Liver (tissue), 9 donors: Measurements from ENCODE around the gene MTSS2. TPM values are rescaled to one million over a fixed set of nuclear protein-coding genes. Genes with fewer than 3 reads are reported as not detected.
"Not testable (repeated sequence)": the region's sequence is repeated elsewhere in the genome, so short reads cannot be mapped to it uniquely, and the experiment has no call there.

Experiments
- DNase-seq: peaks from one replicate; pipeline ENCODE4 v3.0.0-alpha.2; 2017; ENCODE audit warnings: low spot score
- H3K27ac ChIP-seq, 2 donors: one replicate each; pipeline ENCODE4 v1.7.0; 2013; ENCODE audit warnings: inconsistent platforms in 2 of 2, low read length in 2 of 2, control low read depth in 1 of 2, low read depth in 1 of 2, mild to moderate bottlenecking in 1 of 2
- H3K27me3 ChIP-seq, 4 donors: one replicate each; pipeline versions ENCODE4 v1.6.1 to v1.7.0; 2013; ENCODE audit warnings: low read length in 3 of 4, inconsistent platforms in 1 of 4, mild to moderate bottlenecking in 1 of 4, moderate library complexity in 1 of 4; ENCODE audit not compliant: control insufficient read depth in 4 of 4, insufficient read depth in 4 of 4
- H3K36me3 ChIP-seq, 4 donors: one replicate each; pipeline versions ENCODE4 v1.6.1 to v1.7.0; 2013; ENCODE audit warnings: low read length in 3 of 4, mild to moderate bottlenecking in 3 of 4, low read depth in 1 of 4, moderate library complexity in 1 of 4; ENCODE audit not compliant: control insufficient read depth in 4 of 4, insufficient read depth in 3 of 4
- H3K4me1 ChIP-seq, 4 donors: one replicate each; pipeline versions ENCODE4 v1.6.1 to v1.7.0; 2013; ENCODE audit warnings: low read length in 3 of 4, mild to moderate bottlenecking in 3 of 4, moderate library complexity in 1 of 4; ENCODE audit not compliant: control insufficient read depth in 4 of 4, insufficient read depth in 4 of 4
- H3K4me3 ChIP-seq, 3 donors: one replicate each; pipeline versions ENCODE4 v1.6.1 to v1.7.0; 2013; ENCODE audit warnings: low read length in 3 of 3, control low read depth in 1 of 3, low read depth in 1 of 3, mild to moderate bottlenecking in 1 of 3
- H3K9ac ChIP-seq, 2 donors: one replicate each; pipeline ENCODE4 v1.7.0; 2013; ENCODE audit warnings: low read length in 2 of 2, mild to moderate bottlenecking in 2 of 2, moderate library complexity in 2 of 2, control low read depth in 1 of 2, low read depth in 1 of 2
- H3K9me3 ChIP-seq, 4 donors: one replicate each; pipeline versions ENCODE4 v1.6.1 to v1.7.0; 2013; ENCODE audit warnings: low read length in 3 of 4; ENCODE audit not compliant: control insufficient read depth in 4 of 4
- EGR1 ChIP-seq, 2 donors: IDR thresholded peaks; 2 replicates each; pipeline ENCODE4 v1.6.1; 2016 to 2018; ENCODE audit warnings: antibody characterized with exemption in 2 of 2, low read depth in 2 of 2
- FOXA2 ChIP-seq: IDR thresholded peaks from 2 replicates; pipeline ENCODE4 v1.6.1; 2016; ENCODE audit warnings: antibody characterized with exemption
- GABPA ChIP-seq, 2 donors: IDR thresholded peaks in 1 of 2; conservative IDR thresholded peaks in 1 of 2; 2 replicates each; pipeline ENCODE4 v1.6.1; 2016; ENCODE audit warnings: antibody characterized with exemption in 2 of 2, mild to moderate bottlenecking in 1 of 2, moderate library complexity in 1 of 2
- JUND ChIP-seq, 2 donors: IDR thresholded peaks; 2 replicates each; pipeline ENCODE4 v1.6.1; 2016; ENCODE audit warnings: antibody characterized with exemption in 2 of 2
- NR2F2 ChIP-seq: IDR thresholded peaks from 2 replicates; pipeline ENCODE4 v1.6.1; 2016; ENCODE audit warnings: antibody characterized with exemption
- RXRA ChIP-seq, 2 donors: IDR thresholded peaks; 2 replicates each; pipeline ENCODE4 v1.6.1; 2017 to 2018; ENCODE audit warnings: antibody characterized with exemption in 2 of 2, mild to moderate bottlenecking in 1 of 2
- SP1 ChIP-seq: IDR thresholded peaks from 2 replicates; pipeline ENCODE4 v1.6.1; 2018; ENCODE audit warnings: antibody characterized with exemption, mild to moderate bottlenecking
- TAF1 ChIP-seq: conservative IDR thresholded peaks from 2 replicates; pipeline ENCODE4 v1.6.1; 2016; ENCODE audit warnings: antibody characterized with exemption, mild to moderate bottlenecking
- WGBS: extraction: QIAGEN DNeasy Blood & Tissue Kit; methylation state at CpG from one replicate; pipeline ENCODE4 v1.1.7; 2013; 5-methylcytosine and 5-hydroxymethylcytosine counted together
- polyA plus RNA-seq, 2 donors: library from polyadenylated mRNA; stranded (reverse) in 1 of 2; unstranded in 1 of 2; fragments of 200-250 nt in 1 of 2; fragments of >200 nt in 1 of 2; fragmentation: Nextera tagmentation in 1 of 2; extraction: Ambion mirVana in 1 of 2; gene quantifications; one replicate each; pipeline versions ENCODE4 v1.2.1 to v1.2.3, GENCODE V29; 2013 to 2015
- total RNA-seq, 2 donors: library from RNA; depleted of rRNA; stranded (reverse); fragments of >200 nt; gene quantifications; one replicate each; pipeline ENCODE4 v1.2.3, GENCODE V29; 2014
- TF ChIP-seq, protein P1 (sequence below): IDR thresholded peaks from 2 replicates; pipeline ENCODE4 v1.6.1; 2016; ENCODE audit warnings: antibody characterized with exemption
- TF ChIP-seq, protein P2 (sequence below): IDR thresholded peaks from 2 replicates; pipeline ENCODE4 v1.6.1; 2016; ENCODE audit warnings: antibody characterized with exemption
- TF ChIP-seq, protein P3 (sequence below): IDR thresholded peaks from 2 replicates; pipeline ENCODE4 v1.6.1; 2016; ENCODE audit warnings: antibody characterized with exemption, mild to moderate bottlenecking
- donor health status: healthy.
- donor health status: healthy.
- donor health status: healthy.
- donor health status: healthy.
- donor health status: healthy.

Gene MTSS2
- total and polyA plus RNA-seq, 4 donors: 3.8 to 95.7 (median 35.9) TPM

DNA sequence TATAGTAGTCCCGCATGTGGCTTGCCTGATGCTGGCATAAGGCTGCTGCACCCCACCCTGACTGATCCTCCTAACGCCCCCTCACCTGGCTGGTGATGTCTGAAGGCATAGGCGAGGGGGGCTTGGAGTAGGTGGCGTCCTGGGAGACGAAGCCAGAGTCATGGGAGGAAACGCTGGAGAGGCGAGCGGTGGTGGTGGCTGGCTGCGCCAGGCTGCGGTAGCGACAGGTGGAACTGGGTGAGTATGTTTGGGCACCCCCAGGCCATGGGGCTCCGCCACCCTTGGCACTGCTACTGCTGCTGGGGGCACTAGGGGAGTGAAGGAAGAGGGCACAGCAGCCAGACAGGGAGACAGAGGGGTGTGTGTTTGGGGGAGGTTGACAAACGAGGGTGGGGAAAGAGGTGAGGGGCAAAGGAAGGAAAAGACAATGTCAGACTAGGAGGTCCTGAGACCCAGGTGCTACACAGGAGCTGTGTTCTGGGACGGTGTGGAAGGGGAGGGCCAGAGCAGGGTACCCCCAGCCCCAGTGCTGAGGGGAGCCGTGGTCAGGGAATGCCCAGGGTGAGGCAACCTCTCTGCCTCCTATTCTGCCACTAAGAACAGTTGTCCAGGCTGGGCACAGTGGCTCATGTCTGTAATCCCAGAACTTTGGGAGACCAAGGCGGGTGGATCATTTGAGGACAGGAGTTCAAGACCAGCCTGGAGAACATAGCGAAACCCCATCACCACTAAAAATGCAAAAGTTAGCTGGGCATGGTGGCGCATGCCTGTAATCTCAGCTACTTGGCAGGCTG lies 11.4 kb downstream of the MTSS2 start (continued):
- no peak for TF ChIP-seq GABPA (IDR thresholded peaks at IDR 0.05 in 1 of 2, conservative IDR thresholded peaks at IDR 0.05 in 1 of 2)

DNA sequence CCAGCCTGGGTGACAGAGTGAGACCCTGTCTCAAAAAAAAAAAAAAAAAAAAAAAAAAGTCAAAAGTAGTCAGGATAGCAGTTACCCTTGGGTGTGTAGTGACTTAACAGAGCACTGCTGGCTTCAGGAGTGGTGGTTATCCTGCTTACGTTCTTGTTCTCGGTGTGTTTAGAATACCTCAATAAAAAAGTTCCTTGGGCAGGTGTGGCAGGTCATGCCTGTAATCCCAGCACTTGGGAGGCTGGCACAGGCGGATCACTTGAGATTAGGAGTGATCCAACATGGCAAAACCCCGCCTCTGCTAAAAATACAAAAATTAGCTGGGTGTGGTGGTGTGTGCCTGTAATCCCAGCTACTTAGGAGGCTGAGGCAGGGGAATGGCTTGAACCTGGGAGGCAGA lies 14.9 kb downstream of the MTSS2 start:
- 88% methylated on average over 4 of the region's 4 CpGs for WGBS
- peaks cover 29 to 84% (median 65%) of the 10 kb centered on the region in 4 donors for H3K36me3 ChIP-seq
- not testable (repeated sequence) for DNase-seq

DNA sequence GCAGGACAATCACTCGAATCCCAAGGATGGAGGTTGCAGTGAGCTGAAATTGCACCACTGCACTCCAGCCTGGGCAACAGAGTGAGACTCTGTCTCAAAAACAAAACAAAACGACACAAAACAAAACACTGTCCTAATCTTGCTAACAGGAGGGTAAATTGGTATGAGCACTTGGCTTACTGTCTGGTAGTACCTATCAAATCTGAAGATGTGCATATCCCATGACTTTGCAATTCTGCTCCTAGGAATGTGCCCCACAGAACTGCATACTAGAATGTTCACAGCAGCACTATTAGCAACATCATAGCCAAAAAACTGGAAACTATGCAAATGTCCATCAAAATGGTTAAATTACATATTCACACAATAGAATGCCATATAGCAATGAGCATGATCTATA lies 15.7 kb downstream of the MTSS2 start:
- Histone ChIP-seq H3K4me3 (no peak overlapping the region), H3K9me3 (no peaks in the 10 kb centered on the region), H3K27ac (no peak overlapping the region), H3K4me1 (no peaks in the 10 kb centered on the region), H3K27me3 (no peaks in the 10 kb centered on the region), H3K36me3 (peaks cover 35 to 84% (median 69%) of the 10 kb centered on the region in 4 donors), H3K9ac (no peak overlapping the region)
- 88% methylated on average over 2 of the region's 2 CpGs for WGBS
- no peak for DNase-seq
- no peak for TF ChIP-seq FOXA2

More for the DNA sequence above, 14.9 kb downstream of the MTSS2 start:
- not testable (repeated sequence) for H3K4me3 ChIP-seq, H3K27me3 ChIP-seq, H3K9me3 ChIP-seq, H3K27ac ChIP-seq, H3K4me1 ChIP-seq, H3K9ac ChIP-seq

DNA sequence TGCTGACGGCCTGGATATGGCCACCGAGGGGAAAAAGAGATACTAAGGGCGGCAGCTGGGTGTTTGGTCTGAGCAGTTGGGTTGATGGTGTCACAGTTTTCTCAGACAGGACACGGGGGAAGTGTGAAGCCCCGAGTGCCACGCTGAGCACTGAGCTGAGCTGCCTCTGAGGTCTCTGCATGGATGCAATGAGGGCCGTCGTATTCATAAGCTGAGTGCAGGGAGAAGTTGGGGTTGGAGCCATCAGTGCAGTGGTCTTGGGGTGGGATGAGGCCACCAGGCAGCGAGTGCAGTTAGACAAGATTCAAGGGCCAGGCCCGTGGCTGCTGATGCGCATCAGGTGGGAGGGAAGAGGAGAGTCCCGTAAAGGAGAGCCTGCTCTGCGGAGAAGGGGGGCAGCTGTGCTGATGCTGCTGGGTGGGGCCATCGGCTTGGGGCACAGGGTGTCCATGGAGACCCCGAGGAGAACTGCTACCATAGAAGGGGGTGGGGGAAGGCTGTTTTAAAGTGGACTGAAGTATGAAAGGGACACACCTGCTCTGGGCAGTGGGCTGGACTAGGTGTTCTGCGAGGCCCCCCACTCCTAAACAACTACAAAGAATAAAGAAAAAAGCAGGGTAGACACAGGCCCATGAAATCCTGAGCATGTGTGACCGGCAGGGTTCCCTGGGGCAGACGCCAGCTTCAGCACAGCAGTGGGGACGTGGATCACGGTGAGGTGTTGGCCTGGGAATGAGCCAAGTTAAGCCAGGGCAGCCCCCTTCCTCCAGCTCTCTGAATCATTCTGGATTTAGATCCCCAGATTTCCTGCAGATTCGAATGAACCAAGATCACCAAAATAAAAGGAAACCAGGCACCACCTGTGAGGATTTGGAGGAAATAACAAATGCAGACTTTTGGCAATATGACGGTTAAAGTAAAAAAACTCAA lies 19.8 kb downstream of the MTSS2 start:
- Histone ChIP-seq H3K36me3 (peaks cover 44 to 72% (median 60%) of the 10 kb centered on the region in 4 donors), H3K27ac (no peak overlapping the region), H3K9me3 (no peaks in the 10 kb centered on the region), H3K4me1 (no peaks in the 10 kb centered on the region), H3K4me3 (no peak overlapping the region), H3K9ac (no peak overlapping the region), H3K27me3 (no peaks in the 10 kb centered on the region)
- DNase-seq: no peak
- WGBS: 90% methylated on average over 22 of the region's 22 CpGs
- TF ChIP-seq, protein P1, sequence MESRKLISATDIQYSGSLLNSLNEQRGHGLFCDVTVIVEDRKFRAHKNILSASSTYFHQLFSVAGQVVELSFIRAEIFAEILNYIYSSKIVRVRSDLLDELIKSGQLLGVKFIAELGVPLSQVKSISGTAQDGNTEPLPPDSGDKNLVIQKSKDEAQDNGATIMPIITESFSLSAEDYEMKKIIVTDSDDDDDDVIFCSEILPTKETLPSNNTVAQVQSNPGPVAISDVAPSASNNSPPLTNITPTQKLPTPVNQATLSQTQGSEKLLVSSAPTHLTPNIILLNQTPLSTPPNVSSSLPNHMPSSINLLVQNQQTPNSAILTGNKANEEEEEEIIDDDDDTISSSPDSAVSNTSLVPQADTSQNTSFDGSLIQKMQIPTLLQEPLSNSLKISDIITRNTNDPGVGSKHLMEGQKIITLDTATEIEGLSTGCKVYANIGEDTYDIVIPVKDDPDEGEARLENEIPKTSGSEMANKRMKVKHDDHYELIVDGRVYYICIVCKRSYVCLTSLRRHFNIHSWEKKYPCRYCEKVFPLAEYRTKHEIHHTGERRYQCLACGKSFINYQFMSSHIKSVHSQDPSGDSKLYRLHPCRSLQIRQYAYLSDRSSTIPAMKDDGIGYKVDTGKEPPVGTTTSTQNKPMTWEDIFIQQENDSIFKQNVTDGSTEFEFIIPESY: no peak
- TF ChIP-seq, protein P2, sequence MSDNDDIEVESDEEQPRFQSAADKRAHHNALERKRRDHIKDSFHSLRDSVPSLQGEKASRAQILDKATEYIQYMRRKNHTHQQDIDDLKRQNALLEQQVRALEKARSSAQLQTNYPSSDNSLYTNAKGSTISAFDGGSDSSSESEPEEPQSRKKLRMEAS: no peak
- TF ChIP-seq EGR1 (IDR thresholded peaks at IDR 0.05; ENCODE audit: low read depth in 2 of 2) (no peak), GABPA (IDR thresholded peaks at IDR 0.05 in 1 of 2, conservative IDR thresholded peaks at IDR 0.05 in 1 of 2) (no peak), NR2F2 (no peak), FOXA2 (no peak), TAF1 (no peak), JUND (IDR thresholded peaks at IDR 0.05) (no peak), SP1 (no peak), RXRA (IDR thresholded peaks at IDR 0.05) (no peak)
- TF ChIP-seq, protein P3, sequence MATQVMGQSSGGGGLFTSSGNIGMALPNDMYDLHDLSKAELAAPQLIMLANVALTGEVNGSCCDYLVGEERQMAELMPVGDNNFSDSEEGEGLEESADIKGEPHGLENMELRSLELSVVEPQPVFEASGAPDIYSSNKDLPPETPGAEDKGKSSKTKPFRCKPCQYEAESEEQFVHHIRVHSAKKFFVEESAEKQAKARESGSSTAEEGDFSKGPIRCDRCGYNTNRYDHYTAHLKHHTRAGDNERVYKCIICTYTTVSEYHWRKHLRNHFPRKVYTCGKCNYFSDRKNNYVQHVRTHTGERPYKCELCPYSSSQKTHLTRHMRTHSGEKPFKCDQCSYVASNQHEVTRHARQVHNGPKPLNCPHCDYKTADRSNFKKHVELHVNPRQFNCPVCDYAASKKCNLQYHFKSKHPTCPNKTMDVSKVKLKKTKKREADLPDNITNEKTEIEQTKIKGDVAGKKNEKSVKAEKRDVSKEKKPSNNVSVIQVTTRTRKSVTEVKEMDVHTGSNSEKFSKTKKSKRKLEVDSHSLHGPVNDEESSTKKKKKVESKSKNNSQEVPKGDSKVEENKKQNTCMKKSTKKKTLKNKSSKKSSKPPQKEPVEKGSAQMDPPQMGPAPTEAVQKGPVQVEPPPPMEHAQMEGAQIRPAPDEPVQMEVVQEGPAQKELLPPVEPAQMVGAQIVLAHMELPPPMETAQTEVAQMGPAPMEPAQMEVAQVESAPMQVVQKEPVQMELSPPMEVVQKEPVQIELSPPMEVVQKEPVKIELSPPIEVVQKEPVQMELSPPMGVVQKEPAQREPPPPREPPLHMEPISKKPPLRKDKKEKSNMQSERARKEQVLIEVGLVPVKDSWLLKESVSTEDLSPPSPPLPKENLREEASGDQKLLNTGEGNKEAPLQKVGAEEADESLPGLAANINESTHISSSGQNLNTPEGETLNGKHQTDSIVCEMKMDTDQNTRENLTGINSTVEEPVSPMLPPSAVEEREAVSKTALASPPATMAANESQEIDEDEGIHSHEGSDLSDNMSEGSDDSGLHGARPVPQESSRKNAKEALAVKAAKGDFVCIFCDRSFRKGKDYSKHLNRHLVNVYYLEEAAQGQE: no peak
